Panc1 (cell line): ENCODE data around the gene PGC. TPM values are rescaled to one million over a fixed set of nuclear protein-coding genes. Genes with fewer than 3 reads are reported as not detected.
A peak's percentile ranks its signal among the peaks of the same experiment; 100 is the strongest.

Experiments used
- ATAC-seq: fragments of 200-7000 bp; cut with Tn5 transposase; 2 replicates; pipeline ENCODE4 v1.9.1; 2020; ENCODE audit warnings: mild to moderate bottlenecking, moderate library complexity
- Bru-seq: library from RNA; stranded (reverse); fragments of 400-500 nt; gene quantifications from one replicate; lab custom pipeline; 2021; lab: Mats Ljungman, UMichigan
- BruChase-seq, 2 experiments: library from RNA; stranded (reverse); fragments of 400-500 nt; gene quantifications; one replicate each; lab custom pipeline; 2021; lab: Mats Ljungman, UMichigan
- BruUV-seq: library from RNA; stranded (reverse); fragments of 400-500 nt; replicated peaks from 2 replicates; lab custom pipeline; 2021; lab: Mats Ljungman, UMichigan
- CTCF ChIA-PET: fragments of 300-600 bp; sonication (Branson Sonifier 250); formaldehyde crosslinking; loops from one replicate; lab custom pipeline; 2022; ENCODE audit warnings: antibody characterized with exemption; lab: Charles Lee
- POLR2A ChIA-PET: fragments of 300-600 bp; sonication (Branson Sonifier 250); formaldehyde crosslinking; loops from one replicate; lab custom pipeline; 2022; ENCODE audit warnings: antibody characterized with exemption; lab: Charles Lee
- DNase-seq: peaks from one replicate; pipeline ENCODE4 v3.0.0-alpha.2; 2010; ENCODE audit warnings: low read depth, low spot score
- H3K27ac ChIP-seq: 2 replicates; pipeline ENCODE4 v1.5.1; 2011; ENCODE audit warnings: mild to moderate bottlenecking, low read length, inconsistent platforms
- H3K27me3 ChIP-seq: fragments of 200-500 bp; sonication (Bioruptor generic); 2 replicates; pipeline ENCODE4 v1.6.0; 2014; ENCODE audit warnings: low read length, inconsistent platforms; ENCODE audit not compliant: control insufficient read depth, insufficient read depth
- H3K36me3 ChIP-seq: fragments of 200-500 bp; sonication (Bioruptor generic); 2 replicates; pipeline ENCODE4 v1.5.1; 2014; ENCODE audit warnings: inconsistent platforms, mild to moderate bottlenecking, low read length, moderate library complexity; ENCODE audit not compliant: control insufficient read depth, insufficient read depth
- H3K4me1 ChIP-seq: 2 replicates; pipeline ENCODE4 v1.5.1; 2011; ENCODE audit warnings: inconsistent platforms, mild to moderate bottlenecking, low read length, moderate library complexity; ENCODE audit not compliant: control insufficient read depth, insufficient read depth
- H3K4me3 ChIP-seq, 2 experiments: 2 replicates each; pipeline ENCODE4 v1.5.1; 2011 to 2012; ENCODE audit warnings: low read depth in 2 of 2, low read length in 2 of 2, mild to moderate bottlenecking in 2 of 2, inconsistent platforms in 1 of 2, moderate library complexity in 1 of 2
- H3K9me3 ChIP-seq: fragments of 200-500 bp; sonication (Bioruptor generic); 2 replicates; pipeline ENCODE4 v1.5.1; 2014; ENCODE audit warnings: low read depth, mild to moderate bottlenecking, inconsistent platforms, low read length, moderate library complexity; ENCODE audit not compliant: control insufficient read depth, insufficient read depth
- CTCF ChIP-seq: fragments of 450-650 bp; IDR thresholded peaks from 2 replicates; pipeline ENCODE4 v1.5.1; 2017; ENCODE audit warnings: mild to moderate bottlenecking
- POLR2AphosphoS5 ChIP-seq: IDR thresholded peaks from 2 replicates; pipeline ENCODE4 v1.6.1; 2012; ENCODE audit warnings: mild to moderate bottlenecking, low read depth, low read length, moderate library complexity
- REST ChIP-seq, 2 experiments: IDR thresholded peaks; 2 replicates each; pipeline ENCODE4 v1.6.1; 2011 to 2012; ENCODE audit warnings: low read depth in 2 of 2, control low read depth in 1 of 2, low read length in 1 of 2, mild to moderate bottlenecking in 1 of 2, moderate library complexity in 1 of 2; ENCODE audit not compliant: insufficient read depth in 1 of 2
- SIN3A ChIP-seq: IDR thresholded peaks from 2 replicates; pipeline ENCODE4 v1.6.1; 2012; ENCODE audit warnings: low read depth, mild to moderate bottlenecking, low read length, moderate library complexity, borderline replicate concordance; ENCODE audit not compliant: insufficient read depth
- TCF7L2 ChIP-seq: IDR thresholded peaks from 2 replicates; pipeline ENCODE4 v1.6.1; 2011; ENCODE audit warnings: mild to moderate bottlenecking, low read depth, low read length, inconsistent platforms
- in situ Hi-C: cut with HindIII; loops from 2 replicates; pipeline ENCODE4 v1.10.0; 2016; ENCODE audit warnings: low sequenced_read_pairs, low pct_unique_long_range_greater_than_20kb
- intact Hi-C: fragments of 100-400 bp; cut with micrococcal nuclease; formaldehyde crosslinking; loops from one replicate; pipeline ENCODE4 v1.10.0; 2022; ENCODE audit not compliant: unreplicated experiment
- long read RNA-seq: library from polyadenylated mRNA; unstranded; transcript quantifications from one replicate; pipeline ENCODE4 v2.0.0, GENCODE V29; 2021; ENCODE audit not compliant: unreplicated experiment
- polyA plus RNA-seq: library from polyadenylated mRNA; unstranded; fragments of >200 nt; gene quantifications from one replicate; pipeline ENCODE4 v1.2.1, GENCODE V29; 2012; ENCODE audit warnings: missing spikeins; ENCODE audit not compliant: insufficient read length
- total RNA-seq: library from RNA; stranded (reverse); gene quantifications from one replicate; pipeline ENCODE4 v1.2.1, GENCODE V29; 2021; ENCODE audit not compliant: unreplicated experiment

The PGC gene
- total RNA-seq (0.18 TPM), Bru-seq, nascent RNA (percentile 17 among the genes with signal in this experiment), BruChase-seq, experiment 1, labeled RNA remaining after a 2-hour chase (percentile 19 among the genes with signal in this experiment), BruChase-seq, experiment 2, labeled RNA remaining after a 6-hour chase (percentile 11 among the genes with signal in this experiment)
- 0.16 TPM for polyA plus RNA-seq
- long read RNA-seq: 0 reads

GRCh38 chr6:41747256-41748101 is at the start of gene PGC:
Gene PGC (minus strand): TSS chr6:41747397. CDS start chr6:41747334, 63 bp downstream.
- ATAC-seq (no peak), DNase-seq (no peak)
- Histone ChIP-seq H3K4me1 (0 out of 2 replicates have a peak, but pooled peaks cover 4% of the 10 kb centered on the region), H3K27ac (no peak within 1 kb of the TSS), H3K36me3 (no peaks in the 10 kb centered on the region), H3K9me3 (no peaks in the 10 kb centered on the region), H3K4me3 (no peak within 1 kb of the TSS), H3K27me3 (no peaks in the 10 kb centered on the region)
- no TSS peak for BruUV-seq
- ChIA-PET POLR2A (interaction anchor here (0.5 kb wide), 1 partner anchor 231 kb away, joined by 5 read pairs; no protein-coding TSS in a partner anchor), CTCF (no interaction called here)
- no peak for TF ChIP-seq REST (IDR thresholded peaks at IDR 0.05; ENCODE audit: insufficient read depth in 1 of 2, low read depth in 2 of 2, low read length in 1 of 2)
- no peak for TF ChIP-seq SIN3A
- TF ChIP-seq CTCF: no peak
- TF ChIP-seq TCF7L2: no peak
- TF ChIP-seq POLR2AphosphoS5: no peak
- in situ Hi-C loops: no loop called here
- intact Hi-C loops: no loop called here

- H3K36me3 ChIP-seq: peaks cover 4% of the 10 kb centered on the region
- no peak for DNase-seq
- CTCF ChIA-PET: no interaction called here
- no peak overlapping the region for H3K4me3 ChIP-seq
- intact Hi-C loops (no loop called here), in situ Hi-C loops (no loop called here)
- no peak for ATAC-seq
- no peaks in the 10 kb centered on the region for H3K9me3 ChIP-seq
- no peaks in the 10 kb centered on the region for H3K4me1 ChIP-seq
- TF ChIP-seq REST (IDR thresholded peaks at IDR 0.05; ENCODE audit: insufficient read depth in 1 of 2, low read depth in 2 of 2, low read length in 1 of 2) (no peak), TCF7L2 (no peak), CTCF (no peak), SIN3A (no peak)
- POLR2A ChIA-PET: no interaction called here
- BruUV-seq: no TSS peak
- no peak overlapping the region for H3K27ac ChIP-seq
- no peaks in the 10 kb centered on the region for H3K27me3 ChIP-seq
Observed at GRCh38 chr6:41796474-41796873, 49.3 kb upstream of the PGC start.
